ENCODE measurements around the gene MTHFSD. TPM values are rescaled to one million over a fixed set of nuclear protein-coding genes. Genes with fewer than 3 reads are reported as not detected.

The MTHFSD gene
- polyA plus RNA-seq, 1 donor (not counting 4 experiments of a cell fraction or from before 2014, with no cell fraction given): 14.7 TPM

DNA sequence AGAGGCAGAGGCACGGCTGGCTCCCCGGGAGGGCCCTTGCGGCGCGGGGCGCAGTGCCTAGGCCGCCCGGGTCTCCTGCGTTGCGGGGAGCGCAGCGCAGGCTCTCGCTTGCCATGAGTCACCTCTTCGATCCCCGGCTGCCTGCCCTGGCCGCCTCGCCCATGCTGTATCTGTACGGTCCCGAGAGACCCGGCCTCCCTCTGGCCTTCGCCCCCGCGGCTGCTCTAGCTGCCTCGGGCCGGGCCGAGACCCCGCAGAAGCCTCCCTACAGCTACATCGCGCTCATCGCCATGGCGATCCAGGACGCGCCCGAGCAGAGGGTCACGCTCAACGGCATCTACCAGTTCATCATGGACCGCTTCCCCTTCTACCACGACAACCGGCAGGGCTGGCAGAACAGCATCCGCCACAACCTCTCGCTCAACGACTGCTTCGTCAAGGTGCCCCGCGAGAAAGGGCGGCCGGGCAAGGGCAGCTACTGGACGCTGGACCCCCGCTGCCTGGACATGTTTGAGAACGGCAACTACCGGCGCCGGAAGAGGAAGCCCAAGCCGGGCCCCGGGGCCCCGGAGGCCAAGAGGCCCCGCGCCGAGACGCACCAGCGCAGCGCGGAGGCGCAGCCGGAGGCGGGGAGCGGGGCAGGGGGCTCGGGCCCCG lies 23.7 kb upstream of the MTHFSD start:
- Histone ChIP-seq H3K9ac (ENCODE audit: control insufficient read depth, extremely low read depth, insufficient read depth, low read length) (no peak overlapping the region), H2AFZ (ENCODE audit: control insufficient read depth, low read length) (peak overlapping the region; percentile 62), H3K4me2 (ENCODE audit: control insufficient read depth, extremely low read depth, insufficient read depth, low read depth, low read length) (peak overlapping the region; percentile 51), H3K27ac (ENCODE audit: control insufficient read depth, insufficient read depth, low read length) (no peak overlapping the region), H3K79me2 (ENCODE audit: control insufficient read depth, insufficient read depth, low read length) (no peaks in the 10 kb centered on the region), H3K27me3 (ENCODE audit: control insufficient read depth, extremely low read depth, insufficient read depth, low read length) (peaks cover 16% of the 10 kb centered on the region), H3K4me3 (ENCODE audit: control insufficient read depth in 2 of 3, extremely low read depth in 1 of 3, insufficient read depth in 2 of 3, low read depth in 1 of 3, low read length in 3 of 3) (peak overlapping the region in 2 of 3 experiments; percentile 23 to 43), H3K9me1 (ENCODE audit: control insufficient read depth, extremely low read depth, insufficient read depth, low read length) (no peaks in the 10 kb centered on the region), H3K4me1 (ENCODE audit: control insufficient read depth, extremely low read depth, insufficient read depth, low read length) (peaks cover 15% of the 10 kb centered on the region), H3K9me3 (ENCODE audit: control insufficient read depth, low read depth, low read length) (no peaks in the 10 kb centered on the region), H4K20me1 (ENCODE audit: control insufficient read depth, extremely low read depth, insufficient read depth, low read length) (no peaks in the 10 kb centered on the region), H3K36me3 (ENCODE audit: control insufficient read depth in 2 of 2, extremely low read depth in 1 of 2, insufficient read depth in 2 of 2, low read length in 2 of 2) (no peaks in the 10 kb centered on the region)
- DNase-seq (ENCODE audit: low read depth, low spot score) (no peak), FAIRE-seq (no peak)
- TF ChIP-seq EZH2 (IDR thresholded peaks at IDR 0.05; ENCODE audit: low read length): peak; percentile 7
- TF ChIP-seq, protein P1, sequence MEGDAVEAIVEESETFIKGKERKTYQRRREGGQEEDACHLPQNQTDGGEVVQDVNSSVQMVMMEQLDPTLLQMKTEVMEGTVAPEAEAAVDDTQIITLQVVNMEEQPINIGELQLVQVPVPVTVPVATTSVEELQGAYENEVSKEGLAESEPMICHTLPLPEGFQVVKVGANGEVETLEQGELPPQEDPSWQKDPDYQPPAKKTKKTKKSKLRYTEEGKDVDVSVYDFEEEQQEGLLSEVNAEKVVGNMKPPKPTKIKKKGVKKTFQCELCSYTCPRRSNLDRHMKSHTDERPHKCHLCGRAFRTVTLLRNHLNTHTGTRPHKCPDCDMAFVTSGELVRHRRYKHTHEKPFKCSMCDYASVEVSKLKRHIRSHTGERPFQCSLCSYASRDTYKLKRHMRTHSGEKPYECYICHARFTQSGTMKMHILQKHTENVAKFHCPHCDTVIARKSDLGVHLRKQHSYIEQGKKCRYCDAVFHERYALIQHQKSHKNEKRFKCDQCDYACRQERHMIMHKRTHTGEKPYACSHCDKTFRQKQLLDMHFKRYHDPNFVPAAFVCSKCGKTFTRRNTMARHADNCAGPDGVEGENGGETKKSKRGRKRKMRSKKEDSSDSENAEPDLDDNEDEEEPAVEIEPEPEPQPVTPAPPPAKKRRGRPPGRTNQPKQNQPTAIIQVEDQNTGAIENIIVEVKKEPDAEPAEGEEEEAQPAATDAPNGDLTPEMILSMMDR (optimal IDR thresholded peaks at IDR 0.05 in 1 of 3, IDR thresholded peaks at IDR 0.05 in 1 of 3, conservative IDR thresholded peaks at IDR 0.05 in 1 of 3; ENCODE audit: extremely low read depth in 1 of 3, insufficient read depth in 2 of 3, low read length in 3 of 3): no peak
- dilution Hi-C loops (cut with MboI; ENCODE audit: extremely low pct_ligation_motif_present, low sequenced_read_pairs): no loop called here

DNA sequence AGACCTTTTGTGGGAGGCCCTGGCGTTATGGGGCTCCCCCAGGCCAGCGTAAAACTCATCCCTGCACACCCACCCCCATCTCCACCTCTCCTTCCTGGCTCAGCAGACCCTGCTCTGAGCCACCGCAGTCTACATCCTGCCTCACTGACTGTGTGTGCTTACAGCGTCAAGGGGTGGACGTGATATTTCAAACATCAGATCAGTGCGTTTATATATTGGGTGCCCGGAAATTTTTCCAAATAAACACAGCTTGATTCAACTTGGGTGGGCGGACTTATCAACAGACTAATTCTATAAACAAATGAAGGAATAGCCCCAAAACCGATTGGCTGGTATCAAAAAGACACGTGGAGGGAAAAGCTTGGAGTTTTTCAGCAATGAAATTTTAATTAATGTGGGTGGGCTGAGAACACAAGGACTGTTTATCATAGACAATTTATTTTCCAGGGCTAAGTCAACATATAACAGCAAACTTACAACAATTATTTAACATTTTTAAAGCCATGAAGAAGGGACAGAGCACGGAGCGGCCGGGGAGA lies 23.1 kb upstream of the MTHFSD start, which contains the start of gene FOXL1:
Gene FOXL1, plus strand, starts transcription at position 489 of the 539 bp plus-strand sequence. CDS start 175 bp downstream, outside the sequence.
- dilution Hi-C loops (cut with MboI; ENCODE audit: extremely low pct_ligation_motif_present, low sequenced_read_pairs): no loop called here

More for the DNA sequence above, 23.1 kb upstream of the MTHFSD start, which contains the start of gene FOXL1:
- H3K79me2 ChIP-seq (ENCODE audit: control insufficient read depth, insufficient read depth, low read length): no peaks in the 10 kb centered on the region
- H3K9me1 ChIP-seq (ENCODE audit: control insufficient read depth, extremely low read depth, insufficient read depth, low read length): no peaks in the 10 kb centered on the region
- peak within 1 kb of the TSS; percentile 62 for H2AFZ ChIP-seq (ENCODE audit: control insufficient read depth, low read length)
- FAIRE-seq: no peak
- TF ChIP-seq EZH2 (IDR thresholded peaks at IDR 0.05; ENCODE audit: low read length): no peak
- TF ChIP-seq, protein P1 (optimal IDR thresholded peaks at IDR 0.05 in 1 of 3, IDR thresholded peaks at IDR 0.05 in 1 of 3, conservative IDR thresholded peaks at IDR 0.05 in 1 of 3; ENCODE audit: extremely low read depth in 1 of 3, insufficient read depth in 2 of 3, low read length in 3 of 3): no peak
- no peak for DNase-seq (ENCODE audit: low read depth, low spot score)
- no peaks in the 10 kb centered on the region for H3K9me3 ChIP-seq (ENCODE audit: control insufficient read depth, low read depth, low read length)
- H3K36me3 ChIP-seq (ENCODE audit: control insufficient read depth in 2 of 2, extremely low read depth in 1 of 2, insufficient read depth in 2 of 2, low read length in 2 of 2): no peaks in the 10 kb centered on the region
- peaks cover 20% of the 10 kb centered on the region for H3K27me3 ChIP-seq (ENCODE audit: control insufficient read depth, extremely low read depth, insufficient read depth, low read length)
- peaks cover 15% of the 10 kb centered on the region for H3K4me1 ChIP-seq (ENCODE audit: control insufficient read depth, extremely low read depth, insufficient read depth, low read length)
- no peaks in the 10 kb centered on the region for H4K20me1 ChIP-seq (ENCODE audit: control insufficient read depth, extremely low read depth, insufficient read depth, low read length)
- H3K4me2 ChIP-seq (ENCODE audit: control insufficient read depth, extremely low read depth, insufficient read depth, low read depth, low read length): peak within 1 kb of the TSS; percentile 51
- no peak within 1 kb of the TSS for H3K27ac ChIP-seq (ENCODE audit: control insufficient read depth, insufficient read depth, low read length)
- no peak within 1 kb of the TSS for H3K9ac ChIP-seq (ENCODE audit: control insufficient read depth, extremely low read depth, insufficient read depth, low read length)
- H3K4me3 ChIP-seq (ENCODE audit: control insufficient read depth in 2 of 3, extremely low read depth in 1 of 3, insufficient read depth in 2 of 3, low read depth in 1 of 3, low read length in 3 of 3): peak within 1 kb of the TSS in 2 of 3 experiments; percentile 23 to 43
